HG03378 (cell line): Measurements from ENCODE around the gene ABCA3.

ENCODE experiments used
- ATAC-seq: cut with Tn5 transposase; IDR thresholded peaks from one replicate; pipeline ENCODE4 v1.9.1; 2021; ENCODE audit warnings: mild to moderate bottlenecking, moderate library complexity; ENCODE audit not compliant: unreplicated experiment

ABCA3 gene

DNA sequence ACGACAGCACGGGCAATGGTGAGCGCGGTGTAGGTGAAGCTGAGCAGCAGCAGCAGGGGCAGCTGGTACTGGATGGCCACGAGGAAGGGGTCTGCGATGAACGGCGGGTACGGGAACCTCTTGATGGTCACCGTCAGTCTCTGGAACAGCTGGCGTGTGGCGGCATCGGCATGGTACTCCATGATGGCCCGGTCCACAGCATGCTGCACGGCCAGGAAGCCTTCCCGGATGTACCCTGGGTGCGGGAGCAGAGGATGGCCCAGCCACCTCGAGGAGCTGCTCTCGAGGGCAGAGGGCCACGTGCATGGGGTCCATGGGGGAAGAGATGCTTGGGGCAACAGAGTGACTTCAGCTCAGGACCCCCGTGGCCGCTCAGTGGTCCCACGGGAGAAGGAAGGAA is 20.9 kb downstream of the ABCA3 start:
- ATAC-seq: no peak

DNA sequence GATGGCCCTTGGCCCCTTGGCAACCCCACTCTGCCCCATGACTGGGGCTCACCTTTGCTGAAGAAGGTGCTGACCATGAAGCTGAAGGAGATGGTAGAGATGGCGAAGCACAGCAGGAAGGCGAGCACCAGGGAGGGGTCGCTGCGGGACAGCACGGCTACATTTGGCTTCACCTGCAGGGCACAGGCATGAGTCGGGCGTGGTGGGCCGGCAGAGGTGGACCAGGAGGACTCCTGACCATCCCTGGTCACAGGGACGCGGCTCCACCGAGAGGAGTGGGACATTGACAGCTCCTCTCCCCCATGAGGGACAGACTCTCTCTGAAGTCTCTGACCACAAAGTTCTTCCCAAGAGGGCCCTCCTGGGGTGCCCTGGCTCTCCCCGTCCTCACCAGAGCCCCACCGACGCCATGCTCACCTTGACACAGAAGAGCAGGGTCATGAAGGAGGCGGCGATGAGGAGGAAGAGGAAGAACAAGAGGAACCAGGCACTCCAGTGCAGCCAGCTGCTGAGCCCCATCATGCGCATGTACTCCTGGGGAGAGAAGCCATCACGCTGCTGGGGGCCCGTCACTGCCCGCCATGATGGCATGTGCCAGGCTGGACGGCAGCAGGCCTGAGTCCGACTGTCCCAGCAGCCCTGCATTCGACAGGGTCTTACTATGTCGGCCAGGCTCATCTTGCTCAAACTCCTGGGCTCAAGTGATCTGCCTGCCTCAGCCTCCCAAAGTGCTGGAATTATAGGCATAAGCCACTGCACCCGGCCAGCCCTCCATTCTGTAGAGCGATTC is 23.1 kb downstream of the ABCA3 start:
- no peak for ATAC-seq

DNA sequence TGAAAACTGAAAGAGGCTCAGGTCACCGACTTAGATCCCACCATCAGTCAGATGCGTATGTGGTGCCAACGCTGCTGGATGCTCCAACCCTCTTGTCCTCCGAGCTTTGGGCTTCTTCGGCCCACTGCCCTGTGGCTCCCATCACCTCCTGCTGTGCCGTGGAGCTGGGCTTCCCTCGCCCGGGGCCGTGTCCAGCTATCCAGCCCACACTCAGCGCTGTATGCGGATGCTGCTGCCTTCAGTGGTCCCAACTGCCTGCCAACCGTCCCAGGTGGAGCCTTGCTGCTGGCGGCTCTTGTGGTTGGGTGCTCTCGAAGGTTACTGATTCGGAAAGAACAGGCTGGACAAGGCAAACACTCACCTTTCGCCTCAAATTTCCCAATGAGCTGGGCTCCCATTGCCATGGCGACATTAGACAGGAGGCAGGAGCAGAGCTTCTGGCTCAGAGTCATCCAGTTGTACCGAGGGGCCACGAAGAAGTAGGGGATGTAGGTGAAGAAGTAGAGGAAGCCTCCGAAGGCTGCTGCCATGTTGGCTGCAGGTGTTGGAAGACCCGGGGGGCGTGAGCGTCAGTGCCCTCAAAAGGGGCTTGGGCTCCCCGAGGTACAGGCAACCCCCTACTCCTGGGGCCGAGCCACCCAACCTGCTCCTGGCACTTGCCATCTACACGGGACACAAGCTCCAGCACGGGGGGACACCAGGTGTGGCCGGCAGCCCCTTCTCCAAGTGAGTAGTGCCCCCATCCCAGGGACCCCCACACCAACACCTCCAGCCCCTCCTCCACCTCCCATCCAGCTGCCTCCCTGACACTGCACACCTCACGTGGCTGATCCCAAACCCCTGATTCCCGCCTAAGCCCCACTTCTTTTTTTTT is 32.2 kb downstream of the ABCA3 start:
- ATAC-seq: no peak

DNA sequence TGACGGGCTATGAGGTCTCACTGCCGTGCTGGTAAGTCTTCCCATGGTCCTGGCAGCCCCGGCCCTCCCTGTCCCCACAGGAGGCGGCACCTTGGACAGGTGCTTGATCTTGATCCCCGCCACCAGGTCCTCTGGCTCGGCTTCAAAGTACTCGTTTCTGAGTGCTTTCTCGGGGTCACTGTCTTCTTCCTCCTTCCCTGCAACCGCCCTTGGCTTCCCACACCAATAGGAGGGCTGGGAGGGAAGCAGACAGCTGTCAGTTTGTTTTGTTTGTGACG is 40.7 kb downstream of the ABCA3 start:
- ATAC-seq: no peak

DNA sequence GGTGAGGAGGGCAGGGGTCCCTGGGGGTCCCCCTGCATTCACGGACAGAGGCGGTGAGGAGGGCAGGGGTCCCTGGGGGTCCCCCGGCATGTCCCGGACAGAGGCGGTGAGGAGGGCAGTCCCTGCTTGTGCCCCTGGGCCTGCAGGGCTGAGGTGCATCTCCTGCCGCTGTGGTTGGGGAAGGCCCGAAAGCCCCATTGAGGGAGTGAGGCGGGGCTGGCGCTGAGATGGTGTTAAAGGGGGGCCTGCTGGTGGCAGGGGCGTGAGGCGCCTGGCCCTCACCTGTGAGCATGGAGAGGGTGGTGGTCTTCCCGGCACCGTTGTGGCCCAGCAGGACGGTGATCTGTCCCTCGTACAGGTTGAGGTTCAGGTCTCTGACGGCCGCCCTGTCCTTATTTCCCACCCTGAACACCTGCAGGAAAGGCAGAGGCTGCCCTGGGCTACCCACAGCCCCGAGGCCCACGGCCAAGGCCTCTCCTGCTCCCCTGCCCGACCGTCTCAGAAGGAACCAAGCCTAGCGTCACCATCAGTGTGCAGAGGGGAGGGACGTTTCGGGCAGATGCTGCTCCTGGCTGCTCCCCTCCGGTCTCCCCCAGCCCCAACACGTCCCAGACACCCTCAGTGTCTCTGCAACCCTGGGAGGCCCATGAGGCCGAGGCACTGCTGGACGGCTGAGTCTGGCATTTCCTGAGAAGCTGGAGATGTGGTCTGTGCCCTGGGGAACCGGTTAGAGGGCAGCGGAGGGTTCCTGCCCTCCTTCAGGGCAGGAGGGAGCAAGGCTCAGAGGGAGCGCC is 41.2 kb downstream of the ABCA3 start:
- no peak for ATAC-seq

DNA sequence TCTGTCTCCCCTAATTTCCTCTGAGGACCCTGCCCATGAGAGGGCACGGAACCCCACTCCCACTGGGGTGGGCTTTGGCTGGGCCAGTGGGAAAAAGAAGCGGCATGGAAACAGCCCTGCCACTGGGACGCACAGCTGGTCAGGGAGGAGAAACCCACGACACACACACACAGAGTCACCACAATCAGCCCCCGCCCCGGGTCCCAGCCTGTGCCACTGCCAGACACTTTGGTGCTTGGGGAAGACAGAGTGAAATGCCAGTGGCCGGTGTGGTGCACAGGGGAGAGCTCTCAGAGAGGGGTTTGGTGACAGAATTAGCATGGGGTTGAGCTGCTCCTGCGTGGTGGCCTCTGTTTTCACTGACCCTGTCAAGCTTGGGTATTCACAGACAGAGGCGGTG is 41.9 kb downstream of the ABCA3 start:
- ATAC-seq: no peak

DNA sequence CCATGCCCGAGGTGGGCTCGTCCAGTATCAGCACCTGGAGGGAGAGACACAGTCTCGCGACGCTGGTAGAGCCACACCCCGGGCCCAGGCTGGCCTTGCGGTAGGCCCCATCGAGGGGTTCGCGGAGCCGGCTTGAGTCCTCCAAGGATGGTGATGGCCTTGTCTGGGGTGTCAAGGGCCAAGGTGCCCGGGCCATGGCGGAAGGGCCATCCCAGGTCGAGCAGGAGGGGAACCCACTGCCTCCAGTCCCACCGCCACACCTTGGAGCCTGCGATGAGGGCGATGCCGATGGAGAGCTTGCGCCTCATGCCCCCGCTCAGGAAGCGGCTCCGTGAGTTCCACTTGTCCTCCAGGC is 43.0 kb downstream of the ABCA3 start:
- no peak for ATAC-seq

DNA sequence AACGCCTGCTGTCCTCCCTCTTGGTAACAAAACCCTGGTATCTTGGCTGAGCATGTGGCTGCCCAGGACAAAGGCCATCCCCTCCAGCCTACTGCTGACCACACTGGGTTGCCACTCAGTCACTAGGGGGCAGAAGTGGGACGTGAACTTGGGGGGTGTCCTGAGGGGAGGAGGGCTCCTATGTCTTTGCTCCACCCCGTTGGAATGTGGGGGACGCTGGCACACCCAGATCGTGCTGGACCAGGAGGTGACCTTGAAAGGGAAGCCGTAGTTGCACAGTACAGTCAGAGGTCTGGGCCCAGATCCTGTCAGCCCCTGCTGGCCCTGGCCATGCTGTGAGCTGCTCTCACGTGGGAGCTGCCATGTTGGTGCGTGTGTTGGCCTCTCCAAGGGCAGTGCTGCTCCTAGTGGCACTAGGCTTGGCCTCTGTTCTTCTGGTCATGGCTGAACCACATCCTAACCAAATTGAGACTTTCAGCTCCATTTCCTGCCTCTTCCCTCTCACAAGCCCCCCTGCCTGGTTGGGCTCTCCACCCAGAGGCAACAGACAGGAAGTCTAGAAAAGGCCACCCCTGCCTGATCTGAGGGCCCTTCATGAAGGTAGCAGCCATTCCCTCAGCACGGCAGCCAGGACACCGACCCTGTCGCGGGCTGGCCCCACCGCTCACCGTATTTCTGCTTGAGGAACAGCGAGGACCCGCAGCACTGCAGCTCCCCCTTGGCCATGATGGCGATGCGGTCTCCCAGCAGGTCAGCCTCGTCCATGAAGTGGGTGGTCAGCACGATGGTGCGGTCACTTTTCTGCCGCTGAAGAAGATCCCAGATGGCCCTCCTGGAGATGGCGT is 43.6 kb downstream of the ABCA3 start:
- ATAC-seq: no peak

DNA sequence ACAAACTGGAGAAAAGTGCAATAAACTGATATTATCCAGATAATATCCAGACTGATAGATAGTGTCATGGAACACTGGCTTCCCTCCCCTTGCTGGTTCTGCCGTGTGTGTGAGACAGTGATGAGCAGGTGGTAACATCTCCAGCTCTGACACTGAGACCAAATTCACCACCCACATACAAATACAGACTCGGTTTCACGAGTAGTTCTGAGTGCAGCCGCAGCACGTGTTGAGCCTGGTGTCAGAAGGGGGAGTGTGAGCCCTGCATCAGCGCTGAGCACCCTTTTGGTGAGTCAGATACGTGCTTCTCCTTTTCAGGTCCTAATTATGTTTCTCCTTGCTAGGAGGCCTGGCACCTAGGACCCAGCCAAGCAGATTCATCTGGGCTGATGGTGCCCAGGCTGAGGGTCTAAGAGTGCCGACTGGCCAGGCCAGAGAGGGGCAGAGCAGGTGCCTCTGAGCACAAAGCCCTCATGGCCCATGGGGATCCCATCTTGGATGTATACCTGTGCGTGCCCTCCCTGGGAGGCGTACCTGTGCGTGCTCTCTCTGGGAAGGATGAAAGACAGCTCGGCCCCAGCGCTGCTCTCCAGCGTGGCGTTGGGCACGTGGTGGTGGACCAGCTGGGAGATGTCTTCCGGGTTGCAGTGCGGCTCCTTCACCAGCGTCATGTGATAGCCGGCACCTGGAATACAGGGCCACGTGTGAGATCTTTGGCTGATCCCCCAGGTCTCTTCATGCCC is 45.3 kb downstream of the ABCA3 start:
- ATAC-seq: no peak

DNA sequence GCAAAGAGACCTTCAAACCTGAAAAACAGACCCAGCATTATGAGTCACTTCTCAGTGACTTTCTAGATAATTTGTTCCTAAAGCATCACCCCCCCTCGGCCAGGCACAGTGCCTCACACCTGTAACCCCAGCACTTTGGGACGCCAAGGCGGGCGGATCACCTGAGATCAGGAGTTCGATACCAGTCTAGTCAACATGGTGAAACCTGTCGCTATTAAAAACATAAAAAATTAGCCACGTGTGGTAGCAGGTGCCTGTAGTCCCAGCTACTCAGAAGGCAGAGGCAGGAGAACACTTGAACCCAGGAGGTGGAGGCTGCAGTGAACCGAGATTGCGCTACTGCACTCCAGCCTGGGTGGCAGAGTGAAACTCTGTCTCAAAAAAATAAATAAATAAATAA is 48.3 kb downstream of the ABCA3 start:
- no peak for ATAC-seq

DNA sequence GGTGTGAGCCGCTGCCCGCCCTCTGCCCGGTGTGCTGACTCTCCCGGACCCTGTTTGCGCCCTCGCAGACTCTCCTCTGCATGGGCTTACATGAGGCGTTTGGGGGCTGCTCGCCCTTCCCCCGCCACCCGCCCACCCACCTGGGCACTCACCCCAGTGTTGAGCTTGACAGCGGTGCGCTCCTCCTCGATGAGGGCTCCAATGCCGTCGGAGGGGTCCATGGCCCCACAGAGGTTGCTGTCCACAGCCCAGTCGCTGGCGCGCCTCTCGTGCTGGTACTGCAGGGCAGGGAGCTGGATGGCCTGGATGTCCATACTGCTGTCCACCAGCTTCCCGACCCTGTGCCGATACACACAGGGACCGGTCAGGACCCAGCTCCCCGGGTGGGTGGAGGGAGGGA is 51.2 kb downstream of the ABCA3 start:
- ATAC-seq: no peak

DNA sequence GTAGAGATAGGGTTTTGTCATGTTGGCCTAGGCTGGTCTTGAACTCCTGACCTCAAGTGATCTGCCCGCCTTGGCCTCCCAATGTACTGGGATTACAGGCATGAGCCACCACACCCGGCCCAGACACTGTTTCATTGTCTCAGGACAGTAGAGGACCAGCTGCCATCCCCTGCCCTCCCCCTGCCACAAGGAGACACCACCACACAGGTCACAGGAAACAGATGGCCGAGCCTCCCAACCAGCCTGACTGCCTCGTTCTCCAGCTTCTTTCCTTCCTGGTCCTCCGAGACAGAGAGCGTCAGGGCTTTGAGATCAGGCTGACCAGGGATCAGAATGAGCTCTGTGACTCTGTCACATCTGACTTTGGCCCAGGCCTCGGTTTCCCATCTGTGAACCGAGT is 51.8 kb downstream of the ABCA3 start:
- ATAC-seq: no peak

DNA sequence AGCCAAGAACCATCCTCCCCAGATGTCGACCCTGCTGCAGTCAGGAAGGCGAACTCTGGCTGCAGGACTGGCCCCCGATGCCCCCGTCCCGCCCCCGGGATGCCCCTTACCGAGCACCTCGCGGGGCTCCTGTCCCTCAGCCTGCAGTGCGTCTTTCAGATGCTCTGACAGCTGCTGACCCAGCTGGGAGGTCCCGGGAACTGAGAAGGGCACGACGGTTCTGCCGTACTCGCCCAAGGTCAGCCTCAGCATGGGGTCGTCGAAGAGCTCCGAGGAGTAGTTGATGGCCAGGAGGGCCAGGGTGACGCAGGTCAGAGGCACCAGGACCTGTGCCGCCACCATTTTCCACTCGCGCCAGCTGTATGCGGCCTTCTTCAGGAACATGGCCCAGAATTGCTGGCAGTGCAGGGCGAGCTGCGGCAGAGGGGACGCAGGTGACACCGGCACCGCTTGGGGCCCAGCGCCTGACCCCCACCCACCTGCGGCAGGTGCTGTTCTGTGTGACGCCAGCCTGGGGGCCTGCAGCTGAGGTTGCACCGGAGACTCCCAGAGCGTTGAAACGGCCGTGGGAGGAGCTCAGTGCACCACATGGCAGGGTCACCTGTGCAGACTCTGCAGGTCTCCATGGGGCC is 52.5 kb downstream of the ABCA3 start:
- ATAC-seq: no peak

DNA sequence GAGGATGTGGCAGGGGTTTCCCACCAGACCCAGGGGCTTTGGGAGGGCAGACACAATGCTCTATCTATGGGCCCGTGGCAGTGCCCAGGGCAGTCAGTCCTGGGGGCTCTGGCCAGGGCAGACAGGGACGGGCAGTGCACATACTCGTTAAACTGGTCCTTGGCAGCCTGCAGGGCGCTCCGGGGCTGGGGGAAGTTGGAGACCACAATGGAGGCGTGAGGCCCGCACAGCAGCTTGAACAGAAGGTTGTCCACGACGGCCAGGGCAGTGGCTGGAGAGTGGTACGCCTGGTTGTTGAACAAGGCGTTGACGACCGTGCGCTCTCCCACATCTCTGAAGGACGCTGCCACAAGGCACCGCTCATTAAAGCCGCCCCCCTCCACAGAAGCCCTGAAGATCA is 54.0 kb downstream of the ABCA3 start:
- no peak for ATAC-seq

DNA sequence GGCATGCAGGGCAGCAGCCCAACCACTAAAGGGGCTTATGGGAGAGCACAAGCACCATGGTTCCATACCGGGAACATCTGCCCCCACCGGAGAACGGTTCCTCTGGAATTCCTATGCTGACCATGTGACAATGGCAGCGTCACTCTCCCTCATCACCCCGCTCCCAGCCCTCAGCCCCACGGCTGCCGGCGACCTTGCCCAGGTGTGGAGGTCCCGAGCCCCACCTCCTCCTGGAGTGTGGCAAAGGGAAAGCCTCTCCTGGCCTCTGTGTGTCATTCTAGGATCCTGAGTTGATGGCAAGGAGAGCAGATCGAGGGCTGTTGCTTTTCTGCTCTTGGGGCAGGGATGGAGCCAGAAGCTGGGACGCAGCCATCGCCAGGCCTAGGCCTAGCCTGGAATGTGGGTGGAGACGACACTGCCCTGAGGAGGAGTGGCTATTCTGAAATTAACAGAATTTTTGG is 54.8 kb downstream of the ABCA3 start:
- ATAC-seq: no peak

DNA sequence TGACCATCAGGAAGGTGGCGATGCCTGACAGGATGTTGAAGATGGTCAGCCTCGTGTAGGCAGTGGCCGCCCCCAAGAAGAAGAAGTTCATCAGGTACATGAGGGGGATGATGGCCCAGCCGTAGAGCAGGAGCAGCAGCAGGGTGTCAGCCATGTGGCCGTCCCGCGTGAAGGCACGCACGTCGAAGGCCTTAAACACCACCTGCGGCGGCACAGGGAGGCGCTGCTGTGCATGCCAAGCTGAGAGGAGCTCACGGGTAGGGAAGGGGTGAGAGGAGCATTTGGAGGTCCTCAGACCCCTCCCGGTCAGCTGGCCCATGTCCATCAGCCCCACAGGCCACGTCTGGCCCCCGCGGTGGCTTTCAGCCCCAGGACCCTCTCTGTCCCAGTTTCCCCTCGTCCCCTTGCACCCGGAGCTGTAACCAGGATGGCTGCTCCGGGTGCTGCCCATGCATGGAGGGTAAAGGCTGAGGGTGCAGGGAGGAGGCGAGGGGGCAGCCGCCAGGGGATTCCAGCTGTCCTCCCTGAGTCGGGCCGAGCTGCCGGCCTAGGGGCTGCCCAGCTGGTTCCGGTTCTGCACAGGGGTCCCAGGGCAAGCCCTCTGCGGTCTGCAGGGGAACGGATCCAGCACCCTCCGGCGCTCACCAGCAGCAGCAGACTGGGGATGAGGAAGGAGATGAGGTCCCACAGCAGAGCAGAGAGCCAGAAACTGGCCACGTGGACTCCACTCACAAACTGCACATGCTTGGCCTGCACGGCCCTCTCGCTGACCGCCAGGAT is 55.5 kb downstream of the ABCA3 start:
- no peak for ATAC-seq

DNA sequence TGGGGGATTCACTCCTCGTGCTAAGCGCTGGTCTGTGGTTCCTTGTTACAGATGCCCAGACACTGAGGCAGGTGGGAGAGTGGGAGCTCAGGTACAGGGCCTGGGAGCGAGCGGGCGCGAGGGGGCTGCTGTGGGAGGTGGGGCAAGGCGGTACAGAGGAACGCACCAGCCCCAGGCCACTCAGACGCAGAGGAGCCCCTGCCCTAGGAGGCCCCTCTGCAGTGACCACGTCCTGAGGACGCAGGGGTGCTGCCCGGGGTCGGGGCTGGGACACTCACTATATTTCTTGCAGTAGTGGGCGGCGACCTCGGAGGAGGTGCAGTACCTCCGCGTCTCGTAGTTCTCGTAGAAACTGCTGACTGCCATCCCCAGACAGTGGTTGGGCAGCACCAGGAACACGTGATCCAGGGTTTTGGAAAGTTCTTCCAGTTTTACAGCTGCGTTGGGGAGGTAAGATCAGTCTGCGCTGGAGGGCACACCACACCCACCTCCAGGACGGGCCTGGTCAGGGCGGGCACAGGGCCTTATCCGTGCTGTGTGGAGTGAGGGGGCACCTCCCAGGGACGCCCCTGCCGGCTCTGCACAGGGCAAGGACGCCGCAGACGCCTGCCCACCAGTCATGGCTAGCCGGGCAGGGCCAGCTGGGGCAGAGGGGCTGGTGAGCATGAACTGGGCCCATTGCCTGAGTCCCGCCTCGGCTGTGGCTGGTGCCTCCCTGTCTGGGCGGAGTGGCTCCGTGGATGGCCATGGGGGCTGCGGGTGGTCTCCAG is 56.3 kb downstream of the ABCA3 start:
- no peak for ATAC-seq
